ENCODE measurements around the gene TRAF4. TPM values are rescaled to one million over a fixed set of nuclear protein-coding genes. Genes with fewer than 3 reads are reported as not detected.

Gene TRAF4
- total and polyA plus RNA-seq, 4 donors, result 33.6 to 171 (median 112) TPM

DNA sequence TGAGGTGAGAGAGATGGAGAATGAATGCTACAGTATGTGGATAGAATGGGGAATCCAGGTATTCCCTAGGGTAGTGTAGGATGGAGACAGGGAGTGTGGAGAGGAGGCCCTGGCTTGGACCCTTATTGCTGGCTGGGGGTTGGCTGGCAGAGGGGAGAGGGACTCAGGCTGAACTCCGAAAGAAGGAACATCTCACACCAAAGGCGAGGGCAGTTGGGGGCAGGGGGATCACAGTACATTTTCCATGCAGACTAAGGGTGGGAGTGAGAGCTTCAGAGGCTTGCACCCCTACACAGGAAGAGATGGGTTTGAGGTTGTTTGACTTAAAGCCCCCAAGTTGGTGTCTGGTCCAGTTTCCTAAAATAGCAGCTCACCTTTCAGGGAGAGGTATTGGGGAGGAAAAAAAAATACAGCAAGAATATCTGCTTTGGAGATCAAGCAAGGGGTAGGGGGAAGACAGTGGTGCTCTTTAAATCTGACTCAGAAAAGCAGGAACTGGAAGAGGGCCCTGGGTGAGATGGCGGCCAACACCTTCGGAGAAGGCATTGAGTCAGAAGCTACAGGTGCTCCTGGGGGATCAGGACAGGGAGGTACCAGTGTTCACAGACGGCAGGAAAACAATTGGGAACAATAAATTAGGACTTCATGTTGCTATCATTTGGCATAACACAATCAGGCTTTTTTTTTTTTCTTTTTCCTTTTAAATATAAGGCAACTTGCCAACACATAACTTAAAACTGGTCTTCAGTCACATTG is 12.4 kb downstream of the TRAF4 start:
- H3K27me3 ChIP-seq (ENCODE audit: control insufficient read depth, insufficient read depth, low read length), result no peaks in the 10 kb centered on the region

DNA sequence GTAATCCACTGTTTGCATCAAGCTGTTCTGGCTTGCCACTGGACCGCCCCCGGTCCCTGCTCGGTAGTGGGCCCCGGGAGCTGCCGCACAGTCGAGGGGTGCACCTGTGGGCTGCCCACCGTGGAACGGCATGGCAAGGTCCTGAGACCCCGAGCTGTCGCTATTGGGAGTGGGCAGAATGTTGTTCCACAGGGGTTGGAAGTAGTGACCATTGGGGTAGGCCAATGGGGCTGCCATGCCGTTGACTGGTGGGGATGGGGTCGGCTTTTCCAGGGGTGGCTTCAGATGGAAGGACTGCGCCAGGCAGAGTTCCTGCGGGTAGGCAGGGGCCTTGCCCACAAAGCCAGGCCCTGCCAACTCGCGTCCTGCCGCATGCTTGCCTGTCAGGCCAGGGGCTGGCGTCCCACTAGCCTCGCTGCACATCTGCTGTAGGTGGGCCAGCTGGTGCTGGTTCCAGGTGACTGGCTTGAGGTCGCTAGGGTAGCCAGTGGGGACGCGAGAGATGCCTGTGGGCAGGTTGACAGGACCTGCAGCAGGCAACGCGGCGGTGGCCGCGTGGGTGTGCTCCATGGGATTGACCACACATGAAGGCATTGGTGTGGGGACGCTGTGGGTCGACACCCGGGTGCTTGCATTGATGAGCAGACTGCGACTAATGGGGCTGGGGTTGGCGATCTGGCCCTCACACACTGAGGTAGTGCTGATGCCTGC is 14.8 kb downstream of the TRAF4 start:
- 95% methylated on average over 32 of the region's 32 CpGs for WGBS (ENCODE audit: insufficient coverage)
- Histone ChIP-seq H3K27ac (ENCODE audit: low read depth, low read length) (no peak overlapping the region), H3K4me3 (ENCODE audit: low read depth, low read length) (no peak overlapping the region), H3K4me1 (ENCODE audit: control insufficient read depth, insufficient read depth, low read length) (peaks cover 36% of the 10 kb centered on the region), H3K27me3 (ENCODE audit: control insufficient read depth, insufficient read depth, low read length) (no peaks in the 10 kb centered on the region), H3K36me3 (ENCODE audit: control insufficient read depth, insufficient read depth, low read length) (peaks cover 44% of the 10 kb centered on the region), H3K9me3 (ENCODE audit: control insufficient read depth, insufficient read depth, low read length) (no peaks in the 10 kb centered on the region)
- DNase-seq (ENCODE audit: low read depth in 4 of 6, low spot score in 6 of 6), result no peak

More for the DNA sequence above, 12.4 kb downstream of the TRAF4 start:
- H3K27ac ChIP-seq (ENCODE audit: low read depth, low read length), result no peak overlapping the region
- H3K9me3 ChIP-seq (ENCODE audit: control insufficient read depth, insufficient read depth, low read length), result no peaks in the 10 kb centered on the region
- DNase-seq (ENCODE audit: low read depth in 4 of 6, low spot score in 6 of 6), result no peak
- no peak overlapping the region for H3K4me3 ChIP-seq (ENCODE audit: low read depth, low read length)
- peaks cover 34% of the 10 kb centered on the region for H3K4me1 ChIP-seq (ENCODE audit: control insufficient read depth, insufficient read depth, low read length)
- WGBS (ENCODE audit: insufficient coverage), result 100% methylated on average over 1 of the region's 5 CpGs
- peaks cover 61% of the 10 kb centered on the region for H3K36me3 ChIP-seq (ENCODE audit: control insufficient read depth, insufficient read depth, low read length)

DNA sequence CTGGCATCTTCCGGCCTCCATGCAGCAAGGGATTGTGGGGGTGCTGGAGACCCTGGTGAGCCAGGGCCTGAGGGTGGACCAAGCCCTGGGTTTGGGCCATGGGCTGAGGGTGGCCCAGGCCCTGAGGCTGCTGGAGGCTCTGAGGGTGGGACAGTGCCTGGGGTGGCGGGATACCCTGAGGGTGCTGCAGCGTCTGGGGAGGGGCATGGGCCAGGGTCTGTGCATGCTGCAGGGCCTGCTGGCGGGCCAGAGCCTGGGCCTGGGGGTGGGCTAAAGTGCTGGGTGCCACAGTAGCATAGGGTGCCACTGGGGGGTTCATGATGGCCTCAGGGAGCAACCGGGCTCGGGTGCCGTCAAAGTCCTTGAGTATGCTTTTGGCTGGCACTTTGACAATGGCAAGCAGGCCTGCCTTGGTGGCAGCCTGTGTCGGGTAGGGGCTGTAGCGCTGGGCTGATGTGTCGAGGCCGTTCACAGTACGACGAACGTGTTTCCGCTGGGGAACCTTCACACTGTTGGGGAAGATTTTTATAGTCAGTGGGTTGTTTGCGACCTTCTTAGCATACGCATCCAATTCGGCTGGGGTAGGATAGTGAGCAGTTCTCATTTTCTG is 15.6 kb downstream of the TRAF4 start:
- peak overlapping the region; percentile 16 for H3K27ac ChIP-seq (ENCODE audit: low read depth, low read length)
- peaks cover 39% of the 10 kb centered on the region for H3K36me3 ChIP-seq (ENCODE audit: control insufficient read depth, insufficient read depth, low read length)
- H3K27me3 ChIP-seq (ENCODE audit: control insufficient read depth, insufficient read depth, low read length), result no peaks in the 10 kb centered on the region
- peak in 1 of 6 donors; percentile 83 for DNase-seq (ENCODE audit: low read depth in 4 of 6, low spot score in 6 of 6)
- no peak overlapping the region for H3K4me3 ChIP-seq (ENCODE audit: low read depth, low read length)
- H3K9me3 ChIP-seq (ENCODE audit: control insufficient read depth, insufficient read depth, low read length), result no peaks in the 10 kb centered on the region
- H3K4me1 ChIP-seq (ENCODE audit: control insufficient read depth, insufficient read depth, low read length), result peaks cover 36% of the 10 kb centered on the region
- 68% methylated on average over 18 of the region's 18 CpGs for WGBS (ENCODE audit: insufficient coverage)

DNA sequence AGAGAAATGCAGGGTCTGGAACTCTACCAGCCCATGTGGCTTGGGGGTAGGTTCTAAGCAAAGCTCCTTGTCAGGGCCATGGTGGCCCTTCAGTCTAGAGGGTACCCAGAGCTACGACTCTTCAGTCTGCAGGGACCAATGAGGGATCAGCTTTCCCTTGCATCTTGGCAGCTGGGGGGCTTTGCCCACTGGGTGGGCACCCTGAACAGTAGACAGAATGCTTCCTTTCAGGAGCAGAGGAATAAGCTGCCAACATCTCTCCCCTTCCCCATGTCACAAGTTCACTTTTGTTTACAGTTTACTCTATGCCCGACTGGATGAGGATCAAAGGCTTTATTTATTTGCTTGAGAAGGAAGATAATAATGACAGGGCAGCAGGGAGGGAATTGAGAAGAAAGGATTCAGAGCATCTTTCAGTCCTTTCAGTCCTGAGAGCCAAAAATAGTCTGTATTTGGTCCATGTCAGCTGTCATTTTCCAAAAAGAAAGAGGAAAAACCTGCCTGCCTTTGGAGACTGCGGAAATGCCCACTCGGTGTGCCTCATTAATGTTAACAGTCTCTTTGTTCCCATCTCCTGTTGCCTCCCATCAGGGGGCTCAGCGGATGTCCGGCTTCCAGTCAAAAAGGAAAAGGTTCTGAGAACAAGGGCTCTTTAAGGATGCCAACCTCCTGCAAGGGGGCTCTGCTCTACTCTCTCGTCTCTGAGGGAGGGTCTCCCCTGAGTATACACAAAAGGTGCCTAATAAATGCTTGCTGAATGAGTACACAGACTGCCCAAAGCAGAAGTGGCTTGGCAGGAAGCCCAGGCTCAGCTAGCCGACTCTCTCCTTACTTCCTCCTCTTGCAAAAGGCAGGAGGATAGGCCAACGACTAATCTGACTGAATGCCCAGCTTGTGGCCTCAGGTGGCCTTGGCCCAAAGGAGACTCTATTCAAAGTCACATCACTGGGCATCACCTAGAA is 17.1 kb downstream of the TRAF4 start:
- H3K27me3 ChIP-seq (ENCODE audit: control insufficient read depth, insufficient read depth, low read length), result no peaks in the 10 kb centered on the region
- H3K36me3 ChIP-seq (ENCODE audit: control insufficient read depth, insufficient read depth, low read length), result peaks cover 34% of the 10 kb centered on the region
- WGBS (ENCODE audit: insufficient coverage), result 10% methylated on average over 5 of the region's 9 CpGs
- no peaks in the 10 kb centered on the region for H3K9me3 ChIP-seq (ENCODE audit: control insufficient read depth, insufficient read depth, low read length)
- no peak overlapping the region for H3K4me3 ChIP-seq (ENCODE audit: low read depth, low read length)
- DNase-seq (ENCODE audit: low read depth in 4 of 6, low spot score in 6 of 6), result peak in 3 of 6 donors; percentile 57 to 88 (median 82)
- peaks cover 36% of the 10 kb centered on the region for H3K4me1 ChIP-seq (ENCODE audit: control insufficient read depth, insufficient read depth, low read length)
- H3K27ac ChIP-seq (ENCODE audit: low read depth, low read length), result peak overlapping the region; percentile 12

DNA sequence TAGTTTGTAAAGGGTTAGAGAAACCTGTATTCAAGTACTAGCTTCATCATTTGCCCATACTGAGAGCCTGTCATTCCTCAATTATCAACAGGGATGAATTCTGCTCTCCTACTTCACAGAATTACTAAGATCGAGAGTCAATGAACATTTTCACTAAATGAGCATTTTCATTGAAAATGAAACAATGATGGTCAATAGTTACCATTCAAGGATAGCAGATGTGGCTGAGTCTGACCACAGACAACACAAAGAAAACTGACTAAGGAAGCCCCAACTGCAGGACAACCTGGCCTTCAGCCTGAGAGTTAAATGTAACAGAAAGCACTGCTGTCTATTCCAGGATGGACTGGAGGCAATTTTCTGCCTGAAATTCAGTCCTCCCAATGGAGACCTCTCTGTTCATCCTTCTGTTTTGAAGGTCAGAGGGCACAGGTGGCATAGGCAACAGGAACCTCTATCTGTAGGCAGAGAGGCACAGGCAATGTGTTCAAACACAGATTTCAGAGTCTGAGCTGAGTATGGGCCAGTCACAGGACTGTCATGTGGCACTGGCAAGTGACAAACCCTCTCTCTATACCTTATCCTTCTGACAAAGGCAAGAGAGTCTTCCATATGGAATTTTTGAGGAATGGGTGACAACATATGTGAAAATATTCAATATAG is 19.5 kb downstream of the TRAF4 start:
- no peak for DNase-seq (ENCODE audit: low read depth in 4 of 6, low spot score in 6 of 6)
- no CpG with 5 or more reads among the region's 1 CpG for WGBS (ENCODE audit: insufficient coverage)
- H3K4me1 ChIP-seq (ENCODE audit: control insufficient read depth, insufficient read depth, low read length), result peaks cover 41% of the 10 kb centered on the region
- no peaks in the 10 kb centered on the region for H3K27me3 ChIP-seq (ENCODE audit: control insufficient read depth, insufficient read depth, low read length)
- no peak overlapping the region for H3K27ac ChIP-seq (ENCODE audit: low read depth, low read length)
- no peaks in the 10 kb centered on the region for H3K9me3 ChIP-seq (ENCODE audit: control insufficient read depth, insufficient read depth, low read length)
- H3K4me3 ChIP-seq (ENCODE audit: low read depth, low read length), result no peak overlapping the region
- peaks cover 24% of the 10 kb centered on the region for H3K36me3 ChIP-seq (ENCODE audit: control insufficient read depth, insufficient read depth, low read length)

DNA sequence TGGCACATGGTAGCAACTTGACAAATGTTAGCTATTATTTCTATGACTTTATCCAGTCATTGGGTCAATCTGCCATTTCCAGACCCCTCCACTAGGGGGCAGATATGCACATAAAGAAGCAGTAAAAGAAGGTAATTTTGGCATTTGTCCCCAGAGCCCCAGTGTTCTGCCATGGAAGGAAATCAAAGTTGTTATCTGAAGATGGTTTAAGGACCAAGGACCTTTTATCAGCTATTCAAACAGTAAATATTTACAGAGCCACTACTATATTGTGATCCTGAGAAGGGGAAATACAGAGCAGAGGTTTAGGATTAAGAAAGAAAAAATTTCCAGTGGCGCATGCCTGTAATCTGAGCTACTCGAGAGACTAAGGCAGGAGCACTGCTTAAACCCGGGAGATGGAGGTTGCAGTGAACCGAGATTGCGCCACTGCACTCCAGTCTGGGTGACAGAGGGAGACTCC is 20.0 kb downstream of the TRAF4 start:
- Histone ChIP-seq H3K4me1 (ENCODE audit: control insufficient read depth, insufficient read depth, low read length) (peaks cover 40% of the 10 kb centered on the region), H3K27ac (ENCODE audit: low read depth, low read length) (no peak overlapping the region), H3K36me3 (ENCODE audit: control insufficient read depth, insufficient read depth, low read length) (peaks cover 19% of the 10 kb centered on the region), H3K4me3 (ENCODE audit: low read depth, low read length) (no peak overlapping the region), H3K9me3 (ENCODE audit: control insufficient read depth, insufficient read depth, low read length) (no peaks in the 10 kb centered on the region), H3K27me3 (ENCODE audit: control insufficient read depth, insufficient read depth, low read length) (no peaks in the 10 kb centered on the region)
- WGBS (ENCODE audit: insufficient coverage), result no CpG with 5 or more reads among the region's 5 CpGs
- peak in 3 of 6 donors; percentile 66 to 91 (median 91) for DNase-seq (ENCODE audit: low read depth in 4 of 6, low spot score in 6 of 6)

DNA sequence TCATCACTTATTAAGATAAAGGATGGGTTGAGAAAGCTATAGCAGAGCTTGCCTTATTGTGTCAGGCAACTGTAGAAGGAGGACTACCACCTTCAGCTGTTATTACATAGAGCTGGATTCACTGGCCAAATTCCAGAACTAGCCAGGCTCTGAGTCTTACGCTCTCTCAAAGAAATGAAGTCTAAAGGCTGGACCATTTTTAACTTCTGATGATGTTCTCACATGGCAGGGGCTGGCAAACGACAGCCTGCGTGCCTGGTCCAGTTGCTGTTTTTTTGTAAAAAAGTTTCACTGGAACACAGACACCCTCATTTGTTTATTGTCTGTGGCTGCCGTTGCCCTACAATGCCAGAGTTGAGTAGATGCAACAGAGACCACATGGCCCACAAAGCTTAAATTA is 21.2 kb downstream of the TRAF4 start:
- H3K27ac ChIP-seq (ENCODE audit: low read depth, low read length), result no peak overlapping the region
- no peak overlapping the region for H3K4me3 ChIP-seq (ENCODE audit: low read depth, low read length)
- H3K27me3 ChIP-seq (ENCODE audit: control insufficient read depth, insufficient read depth, low read length), result no peaks in the 10 kb centered on the region
- peaks cover 29% of the 10 kb centered on the region for H3K4me1 ChIP-seq (ENCODE audit: control insufficient read depth, insufficient read depth, low read length)
- no peaks in the 10 kb centered on the region for H3K9me3 ChIP-seq (ENCODE audit: control insufficient read depth, insufficient read depth, low read length)
- 38% methylated on average over 4 of the region's 4 CpGs for WGBS (ENCODE audit: insufficient coverage)
- no peak for DNase-seq (ENCODE audit: low read depth in 4 of 6, low spot score in 6 of 6)
- H3K36me3 ChIP-seq (ENCODE audit: control insufficient read depth, insufficient read depth, low read length), result peaks cover 10% of the 10 kb centered on the region

DNA sequence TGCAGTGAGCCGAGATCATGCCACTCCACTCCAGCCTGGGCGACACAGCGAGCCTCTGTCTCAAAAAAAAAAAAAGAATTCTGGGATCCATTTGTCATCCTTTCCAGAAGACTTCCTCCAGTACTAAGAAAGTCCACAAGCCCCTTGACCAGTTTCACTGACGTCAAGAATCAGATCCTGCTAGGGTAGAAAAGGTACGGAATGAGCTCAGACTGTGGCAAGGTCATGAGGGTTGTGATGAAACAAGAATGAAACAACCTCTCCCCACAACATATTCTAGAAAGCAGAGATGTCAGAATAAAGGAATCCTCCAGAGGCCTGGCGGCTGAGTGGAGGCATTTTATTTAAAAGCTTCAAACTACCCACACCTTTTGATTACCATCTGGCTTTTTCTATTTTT is 29.9 kb downstream of the TRAF4 start:
- no peak for DNase-seq (ENCODE audit: low read depth in 4 of 6, low spot score in 6 of 6)
- H3K36me3 ChIP-seq (ENCODE audit: control insufficient read depth, insufficient read depth, low read length), result peaks cover 2% of the 10 kb centered on the region
- 100% methylated on average over 2 of the region's 6 CpGs for WGBS (ENCODE audit: insufficient coverage)
- no peak overlapping the region for H3K27ac ChIP-seq (ENCODE audit: low read depth, low read length)
- no peaks in the 10 kb centered on the region for H3K27me3 ChIP-seq (ENCODE audit: control insufficient read depth, insufficient read depth, low read length)
- H3K9me3 ChIP-seq (ENCODE audit: control insufficient read depth, insufficient read depth, low read length), result no peaks in the 10 kb centered on the region
- no peaks in the 10 kb centered on the region for H3K4me1 ChIP-seq (ENCODE audit: control insufficient read depth, insufficient read depth, low read length)
- no peak overlapping the region for H3K4me3 ChIP-seq (ENCODE audit: low read depth, low read length)
